Osteoblast (primary cell): ENCODE results near the gene ZNF425. TPM values are rescaled to one million over a fixed set of nuclear protein-coding genes. Genes with fewer than 3 reads are reported as not detected.
A peak's percentile ranks its signal among the peaks of the same experiment; 100 is the strongest.
"Not testable (repeated sequence)": the region's sequence is repeated elsewhere in the genome, so short reads cannot be mapped to it uniquely, and the experiment has no call there.

Experiments used
- DNase-seq: peaks from one replicate; pipeline ENCODE4 v3.0.0; 2011; ENCODE audit warnings: low spot score, mixed read lengths; ENCODE audit not compliant: insufficient read length; ENCODE audit errors: missing footprints
- H2AFZ ChIP-seq: 2 replicates; pipeline ENCODE4 v1.6.0; 2011; ENCODE audit warnings: mild to moderate bottlenecking, low read length
- H3K27ac ChIP-seq: 2 replicates; pipeline ENCODE4 v1.5.1; 2011; ENCODE audit warnings: mild to moderate bottlenecking, low read depth, low read length, moderate library complexity
- H3K27me3 ChIP-seq: 2 replicates; pipeline ENCODE4 v1.6.0; 2012; ENCODE audit warnings: mild to moderate bottlenecking, control low read depth, inconsistent platforms, low read length, moderate library complexity; ENCODE audit not compliant: insufficient read depth
- H3K36me3 ChIP-seq: 2 replicates; pipeline ENCODE4 v1.5.1; 2011; ENCODE audit warnings: mild to moderate bottlenecking, low read length, control low read depth, moderate library complexity; ENCODE audit not compliant: insufficient read depth
- H3K4me1 ChIP-seq: 2 replicates; pipeline ENCODE4 v1.5.1; 2011; ENCODE audit warnings: mild to moderate bottlenecking, low read length, control low read depth, moderate library complexity; ENCODE audit not compliant: insufficient read depth
- H3K4me2 ChIP-seq: 2 replicates; pipeline ENCODE4 v1.6.0; 2011; ENCODE audit warnings: mild to moderate bottlenecking, low read length; ENCODE audit not compliant: insufficient read depth
- H3K4me3 ChIP-seq: fragments of 200-600 bp; sonication (generic); 3 replicates; pipeline ENCODE4 v1.5.1; 2012; ENCODE audit warnings: mild to moderate bottlenecking, low read length, inconsistent platforms; ENCODE audit not compliant: insufficient read depth
- H3K79me2 ChIP-seq: 2 replicates; pipeline ENCODE4 v1.6.0; 2012; ENCODE audit warnings: mild to moderate bottlenecking, low read length, control low read depth, inconsistent platforms; ENCODE audit not compliant: insufficient read depth
- H3K9me3 ChIP-seq: 2 replicates; pipeline ENCODE4 v1.5.1; 2011; ENCODE audit warnings: low read depth, low read length, control low read depth
- H4K20me1 ChIP-seq: 2 replicates; pipeline ENCODE4 v1.6.0; 2012; ENCODE audit warnings: mild to moderate bottlenecking, low read length, control low read depth; ENCODE audit not compliant: insufficient read depth
- CTCF ChIP-seq: IDR thresholded peaks from 2 replicates; pipeline ENCODE4 v1.5.1; 2011; ENCODE audit warnings: mild to moderate bottlenecking, low read depth, low read length, moderate library complexity; ENCODE audit errors: extremely low read depth
- total RNA-seq: library from RNA; depleted of rRNA; stranded (reverse); fragments of >200 nt; gene quantifications from 2 replicates; pipeline ENCODE4 v1.2.3, GENCODE V29; 2012

The ZNF425 gene
- total RNA-seq, 1 donor: 4.3 TPM

- H2AFZ ChIP-seq: peak overlapping the region; percentile 78
- H4K20me1 ChIP-seq: peaks cover 18% of the 10 kb centered on the region
- no peak for TF ChIP-seq CTCF
- H3K79me2 ChIP-seq: peaks cover 57% of the 10 kb centered on the region
- H3K4me3 ChIP-seq: peak overlapping the region; percentile 96
- no peaks in the 10 kb centered on the region for H3K27me3 ChIP-seq
- peak; percentile 96 for DNase-seq
- peaks cover 17% of the 10 kb centered on the region for H3K4me1 ChIP-seq
- no peaks in the 10 kb centered on the region for H3K36me3 ChIP-seq
- peak overlapping the region; percentile 99 for H3K4me2 ChIP-seq
- no peaks in the 10 kb centered on the region for H3K9me3 ChIP-seq
- H3K27ac ChIP-seq: peak overlapping the region; percentile 94
These were observed 21.9 kb upstream of the ZNF425 start for GRCh38 chr7:149147752-149148653.

DNA sequence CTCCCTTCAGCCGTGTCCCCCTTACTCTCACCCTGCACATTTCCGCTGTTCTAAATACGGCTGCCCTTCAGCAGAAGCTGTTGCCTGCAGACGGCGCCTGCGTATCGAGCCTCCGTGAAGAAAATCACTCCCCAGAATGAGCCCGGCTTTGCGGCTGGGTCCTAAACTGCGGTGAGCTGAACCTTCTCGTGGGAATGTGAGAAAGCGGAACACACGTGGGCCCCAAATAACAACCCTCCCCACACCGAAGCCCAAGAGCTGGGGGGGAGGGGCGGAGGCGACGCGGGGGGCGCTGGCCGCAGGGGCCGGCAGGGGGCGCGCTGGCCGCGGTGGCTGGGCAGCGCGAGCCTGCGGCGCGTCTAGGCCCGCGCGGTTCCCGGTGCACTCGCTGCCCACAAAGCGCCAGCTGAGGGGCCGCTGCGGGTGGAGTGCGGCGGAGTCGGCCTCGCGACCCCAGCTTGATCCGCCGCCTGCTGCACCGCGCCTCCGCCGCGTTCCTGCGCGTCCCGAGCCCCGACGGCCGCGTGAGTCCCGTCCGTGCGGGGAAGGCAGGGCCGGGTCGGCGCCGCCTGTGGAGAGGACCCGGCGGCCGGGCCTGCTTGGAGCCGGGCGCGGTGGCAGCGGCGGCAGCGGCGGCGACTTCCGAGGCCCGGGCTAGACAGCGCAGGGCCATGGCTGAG is 21.1 kb upstream of the ZNF425 start, which contains the start of gene ZNF398:
Gene ZNF398 (plus strand): TSS at position 382 of the 680 bp plus-strand sequence. CDS start 290 bp downstream, at position 672.
- Histone ChIP-seq H3K4me1 (peaks cover 17% of the 10 kb centered on the region), H3K4me2 (peak within 1 kb of the TSS; percentile 99), H3K36me3 (no peaks in the 10 kb centered on the region), H3K9me3 (no peaks in the 10 kb centered on the region), H3K4me3 (peak within 1 kb of the TSS; percentile 96), H3K27me3 (no peaks in the 10 kb centered on the region), H2AFZ (peak within 1 kb of the TSS; percentile 99), H4K20me1 (peaks cover 18% of the 10 kb centered on the region), H3K27ac (peak within 1 kb of the TSS; percentile 94), H3K79me2 (peaks cover 49% of the 10 kb centered on the region)
- TF ChIP-seq CTCF: peak; percentile 26
- DNase-seq: peak; percentile 99

GRCh38 chr7:149145031-149145845 is 19.1 kb upstream of the ZNF425 start:
- Histone ChIP-seq H3K4me3 (no peak overlapping the region), H3K4me1 (peaks cover 17% of the 10 kb centered on the region), H3K27me3 (no peaks in the 10 kb centered on the region), H3K27ac (no peak overlapping the region), H3K4me2 (peak overlapping the region; percentile 23), H4K20me1 (peaks cover 12% of the 10 kb centered on the region), H2AFZ (no peak overlapping the region), H3K9me3 (no peaks in the 10 kb centered on the region), H3K79me2 (peaks cover 30% of the 10 kb centered on the region), H3K36me3 (no peaks in the 10 kb centered on the region)
- DNase-seq: no peak
- no peak for TF ChIP-seq CTCF

- Histone ChIP-seq H3K4me1 (peaks cover 17% of the 10 kb centered on the region), H3K4me2 (peak overlapping the region; percentile 23), H3K79me2 (peaks cover 23% of the 10 kb centered on the region)
- H3K9me3 ChIP-seq, H3K27me3 ChIP-seq, H3K36me3 ChIP-seq, H3K4me3 ChIP-seq, DNase-seq, H3K27ac ChIP-seq, H4K20me1 ChIP-seq, H2AFZ ChIP-seq: not testable (repeated sequence)
These were observed 18.4 kb upstream of the ZNF425 start for GRCh38 chr7:149144436-149144922.
